Inflammatory macrophage treated with lipopolysaccharide for 4 hours (primary cell): ENCODE results near the gene TMEM212.
A peak's percentile ranks its signal among the peaks of the same experiment; 100 is the strongest.

Source experiments
- DNase-seq: peaks from one replicate; pipeline ENCODE4 v3.0.0-alpha.2; 2020

The TMEM212 gene

GRCh38 chr3:171842864-171843518, at the start of gene TMEM212:
Gene TMEM212 (plus strand): TSS chr3:171843349. CDS start chr3:171843384, 35 bp downstream.
- DNase-seq, result no peak

GRCh38 chr3:171796625-171797264, 46.4 kb upstream of the TMEM212 start:
- DNase-seq, result no peak

- DNase-seq, result no peak
These were observed 45.9 kb upstream of the TMEM212 start for GRCh38 chr3:171797265-171797679.

- no peak for DNase-seq
These were observed 45.3 kb upstream of the TMEM212 start for GRCh38 chr3:171797873-171798272.

DNA sequence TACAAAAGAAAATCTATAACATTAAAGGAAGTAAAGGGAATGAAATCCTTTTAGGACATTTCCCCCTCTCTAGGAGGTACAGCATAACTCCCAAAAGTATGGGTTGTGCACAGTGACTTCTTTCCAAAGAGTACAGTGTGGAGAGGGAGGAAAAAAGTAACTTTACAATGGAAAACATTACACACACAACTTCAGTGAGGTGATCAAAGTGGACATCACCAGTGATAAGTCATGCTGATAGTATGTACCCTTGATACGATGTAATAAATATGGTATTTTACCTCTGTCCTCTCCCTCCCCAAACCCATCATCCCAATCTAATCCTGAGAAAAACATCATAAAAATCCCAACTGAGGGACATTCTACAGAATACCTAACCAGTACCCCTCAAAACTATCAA, 43.6 kb upstream of the TMEM212 start:
- no peak for DNase-seq

DNA sequence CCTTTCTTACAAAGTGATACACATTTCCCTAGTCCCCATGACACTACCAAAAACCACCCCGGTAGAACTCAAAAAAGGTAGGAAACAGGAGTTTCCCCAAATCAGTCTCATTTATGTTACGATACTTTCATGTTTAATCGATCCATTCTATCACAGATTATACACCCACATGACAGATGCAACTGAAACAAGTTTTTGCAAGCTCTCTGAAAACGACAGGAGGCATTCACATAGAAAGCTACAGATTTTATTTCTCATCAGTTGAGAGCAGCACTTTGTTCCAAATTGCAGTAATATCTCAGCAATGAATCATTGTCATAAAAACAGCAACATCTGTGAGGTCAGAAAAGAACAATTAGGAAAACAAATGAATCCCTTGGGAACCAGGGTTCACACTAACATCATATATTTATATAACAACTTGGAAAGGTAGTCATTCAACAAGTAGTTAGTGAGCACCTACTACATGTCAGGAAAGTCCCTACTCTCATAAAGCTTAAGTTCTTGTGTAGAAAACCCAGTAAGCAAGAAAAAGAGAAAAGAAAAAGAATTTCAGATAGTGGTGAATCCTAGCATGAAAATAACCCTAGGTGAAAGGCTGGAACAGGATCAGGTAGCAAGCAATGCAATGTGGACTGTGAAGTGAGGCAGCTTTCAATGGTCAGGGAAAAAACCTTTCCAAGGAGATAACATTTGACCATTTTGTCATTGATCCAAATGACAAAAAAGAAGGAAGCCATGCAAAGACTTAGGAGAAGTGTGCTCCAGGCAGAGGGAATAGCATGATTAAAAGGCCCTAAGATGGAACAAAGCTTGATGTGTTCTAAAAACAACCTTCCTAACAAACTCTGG, 41.2 kb upstream of the TMEM212 start:
- no peak for DNase-seq

- no peak for DNase-seq
These were observed 40.6 kb upstream of the TMEM212 start for GRCh38 chr3:171802590-171802956.

- no peak for DNase-seq
These were observed 40.1 kb upstream of the TMEM212 start for GRCh38 chr3:171803044-171803443.

- no peak for DNase-seq
These were observed 38.3 kb upstream of the TMEM212 start for GRCh38 chr3:171804618-171805389.

DNA sequence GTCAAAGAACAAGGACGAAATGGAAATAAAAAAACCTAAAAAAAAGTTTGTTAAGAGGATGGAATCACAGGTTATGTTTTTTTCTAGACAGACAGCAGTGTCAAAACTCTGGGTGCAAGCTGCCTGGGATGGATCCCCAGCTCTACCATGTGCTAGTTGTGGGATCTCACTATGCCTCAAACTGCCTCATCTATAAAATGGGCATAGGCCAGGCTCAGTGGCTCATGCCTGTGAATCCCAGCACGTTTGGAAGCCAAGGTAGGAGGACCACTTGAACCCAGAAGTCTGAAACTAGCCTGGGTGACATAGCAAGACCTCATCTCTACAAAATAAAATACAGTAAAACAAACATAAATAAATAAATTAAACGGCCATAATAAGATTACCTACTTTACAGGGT, 37.5 kb upstream of the TMEM212 start:
- DNase-seq, result no peak

DNA sequence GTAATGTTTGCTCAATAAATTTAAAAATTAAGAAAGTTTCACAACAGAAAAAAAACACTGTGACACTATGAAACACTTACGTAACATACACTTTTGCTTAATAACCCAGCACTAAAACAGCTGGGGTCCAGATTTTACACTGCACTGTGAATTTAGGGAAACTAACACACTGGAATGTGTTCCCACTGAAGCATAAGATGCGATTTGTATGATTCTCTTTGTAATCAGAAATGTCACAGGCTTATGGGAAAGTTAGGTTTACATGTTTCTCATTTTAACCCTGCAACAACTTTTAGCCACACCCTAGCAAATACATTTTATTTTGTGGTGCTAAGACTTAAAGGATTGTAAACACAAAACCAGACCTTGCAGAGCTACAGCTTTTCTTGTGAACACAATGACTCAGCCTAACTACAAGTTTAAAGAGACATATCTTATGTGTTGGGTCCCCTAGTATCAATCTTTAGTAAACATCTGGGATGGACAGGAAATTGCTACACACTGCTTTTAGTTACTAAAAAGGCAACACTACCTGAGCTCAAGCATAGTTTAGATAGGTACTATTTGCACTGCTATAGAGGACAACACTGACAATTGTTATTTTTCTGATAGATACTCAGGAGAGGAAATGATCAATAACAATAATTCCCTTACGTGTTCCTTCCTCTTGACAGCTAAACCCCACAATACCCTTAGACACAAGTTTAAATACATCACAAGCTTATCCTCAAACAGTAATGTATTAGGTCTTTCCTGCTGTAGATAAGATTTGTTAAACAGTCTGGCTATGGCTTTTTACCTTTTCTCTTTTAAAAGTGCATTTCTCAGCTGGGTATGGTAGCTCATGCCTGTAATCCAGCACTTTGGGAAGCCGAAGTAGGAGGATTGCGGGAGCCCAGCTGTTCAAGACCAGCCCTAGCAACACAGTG, 36.7 kb upstream of the TMEM212 start:
- DNase-seq, result peak; percentile 65

DNA sequence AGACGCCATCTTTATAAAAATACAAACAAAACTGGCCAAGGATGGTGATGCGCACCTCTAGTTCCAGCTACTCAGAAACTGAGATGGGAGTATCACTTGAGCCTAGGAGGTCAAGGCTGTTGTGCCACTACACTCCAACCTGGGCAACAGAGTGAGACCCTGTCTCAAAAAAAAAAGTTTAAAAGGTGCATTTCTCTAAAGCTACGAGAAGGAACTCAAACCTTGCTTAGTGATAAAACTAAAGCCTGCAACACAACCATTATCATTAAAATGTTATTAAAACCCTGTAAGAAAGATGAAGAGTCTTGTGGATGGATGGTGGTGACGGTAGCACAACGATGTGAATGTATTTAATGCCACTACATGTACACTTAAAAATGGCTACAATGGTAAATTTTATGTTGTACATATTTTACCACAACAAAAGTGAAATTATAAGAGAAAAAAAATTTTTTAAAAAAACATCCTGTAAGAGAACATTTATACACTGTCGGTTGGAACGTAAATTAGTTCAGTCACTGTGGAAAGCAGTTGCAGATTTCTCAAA, 35.9 kb upstream of the TMEM212 start:
- DNase-seq, result no peak

- no peak for DNase-seq
These were observed 35.3 kb upstream of the TMEM212 start for GRCh38 chr3:171807806-171808205.

DNA sequence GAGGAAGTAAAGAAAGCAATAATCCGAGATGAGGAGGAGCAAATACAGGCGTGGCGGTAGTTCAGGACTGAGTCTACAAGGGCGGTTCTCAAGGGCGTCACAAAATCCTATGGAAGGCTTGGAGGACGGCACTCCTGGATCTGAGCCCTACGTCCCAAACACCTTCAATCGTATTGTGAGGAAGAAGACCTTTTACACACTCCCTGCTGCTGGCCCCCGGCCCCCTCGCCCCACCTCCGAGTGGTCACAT, 33.6 kb upstream of the TMEM212 start:
- DNase-seq, result peak; percentile 76

- peak; percentile 83 for DNase-seq
These were observed 33.1 kb upstream of the TMEM212 start, which contains the start of gene PLD1 for GRCh38 chr3:171809861-171810628. Gene PLD1 (minus strand): TSS chr3:171810483. CDS start chr3:171738051, 72,432 bp downstream.

DNA sequence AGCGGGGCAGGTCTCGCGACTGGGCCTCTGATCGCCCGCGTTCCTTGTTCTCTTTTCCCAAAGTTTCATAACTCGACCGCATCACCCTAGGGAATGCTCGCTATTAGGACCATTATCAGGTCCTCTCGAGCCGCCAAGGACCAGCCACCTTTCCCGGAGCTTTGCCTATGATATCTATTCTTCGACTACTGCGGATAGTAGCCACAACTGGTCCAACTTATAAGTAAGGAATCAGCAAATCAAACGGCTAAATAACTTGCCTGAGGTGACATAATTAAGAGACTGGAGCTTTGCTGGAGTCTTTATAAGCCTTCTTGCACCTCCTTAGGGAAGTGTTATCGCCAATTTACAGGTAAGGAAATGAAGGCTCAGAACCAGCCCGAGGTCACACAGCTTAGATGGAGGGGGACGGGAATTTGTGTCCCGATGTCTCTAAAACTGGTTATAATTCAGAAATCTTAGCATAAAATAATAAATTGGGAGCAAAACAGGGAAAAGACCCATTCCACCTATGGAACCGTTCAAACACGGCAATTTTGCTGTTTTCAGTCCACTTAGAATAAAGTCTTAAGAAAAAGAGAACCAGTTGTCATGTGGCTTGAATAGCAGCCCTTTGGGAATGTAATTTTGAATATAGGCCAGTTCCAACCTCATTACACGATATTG, 32.4 kb upstream of the TMEM212 start:
- no peak for DNase-seq

GRCh38 chr3:171811295-171811912, 31.7 kb upstream of the TMEM212 start:
- DNase-seq, result peak; percentile 98

- DNase-seq, result peak; percentile 28
These were observed 31.2 kb upstream of the TMEM212 start for GRCh38 chr3:171811913-171812335.

GRCh38 chr3:171812811-171813210, 30.3 kb upstream of the TMEM212 start:
- DNase-seq, result no peak
